ENCODE results near the gene UBE2R2.

- TF ChIP-seq YY1 (IDR thresholded peaks at IDR 0.05; ENCODE audit: insufficient read depth, insufficient read length), result no peak
- TF ChIP-seq ZNF274 (IDR thresholded peaks at IDR 0.05; ENCODE audit: low read depth, low read length), result no peak
Measured at GRCh38 chr9:33785914-33786313, 31.0 kb upstream of the UBE2R2 start.
